SK-N-SH (cell line): ENCODE measurements around the gene SNTG2.

Source experiments
- CHD2 ChIP-seq: fragments of 150-350 bp; IDR thresholded peaks from 2 replicates; pipeline ENCODE4 v1.6.1; 2018; ENCODE audit warnings: low read length; ENCODE audit not compliant: partially characterized antibody
- CTCF ChIP-seq: fragments of 200-600 bp; sonication (generic); IDR thresholded peaks from 2 replicates; pipeline ENCODE4 v1.6.1; 2017; ENCODE audit warnings: antibody characterized with exemption, mild to moderate bottlenecking, moderate library complexity
- EZH2phosphoT487 ChIP-seq: fragments of 200-600 bp; sonication (generic); IDR thresholded peaks from 2 replicates; pipeline ENCODE4 v1.6.1; 2017; ENCODE audit warnings: low read depth, mixed run types, mild to moderate bottlenecking, antibody characterized with exemption, moderate library complexity, borderline replicate concordance
- POLR2AphosphoS5 ChIP-seq: IDR thresholded peaks from 2 replicates; pipeline ENCODE4 v1.6.1; 2012; ENCODE audit warnings: low read depth, low read length
- RAD21 ChIP-seq: IDR thresholded peaks from 2 replicates; pipeline ENCODE4 v1.6.1; 2012; ENCODE audit warnings: mild to moderate bottlenecking, low read length
- RCOR1 ChIP-seq: fragments of 150-350 bp; IDR thresholded peaks from 2 replicates; pipeline ENCODE4 v1.6.1; 2017; ENCODE audit warnings: antibody characterized with exemption, low read length
- SIN3A ChIP-seq: IDR thresholded peaks from 2 replicates; pipeline ENCODE4 v1.6.1; 2012; ENCODE audit warnings: low read depth, mild to moderate bottlenecking, low read length, moderate library complexity, borderline replicate concordance
- TCF12 ChIP-seq: IDR thresholded peaks from 2 replicates; pipeline ENCODE4 v1.4.0; 2012
- YY1 ChIP-seq: IDR thresholded peaks from 2 replicates; pipeline ENCODE4 v1.4.0; 2012; ENCODE audit warnings: low read depth, mild to moderate bottlenecking
- TF ChIP-seq, protein P1 (sequence below): IDR thresholded peaks from 2 replicates; pipeline ENCODE4 v1.4.0; 2012; ENCODE audit warnings: low read depth, borderline replicate concordance

- TF ChIP-seq YY1 (no peak), RAD21 (no peak), POLR2AphosphoS5 (no peak), TCF12 (no peak), RCOR1 (no peak), CTCF (no peak), CHD2 (no peak), EZH2phosphoT487 (no peak), SIN3A (no peak)
- TF ChIP-seq, protein P1, sequence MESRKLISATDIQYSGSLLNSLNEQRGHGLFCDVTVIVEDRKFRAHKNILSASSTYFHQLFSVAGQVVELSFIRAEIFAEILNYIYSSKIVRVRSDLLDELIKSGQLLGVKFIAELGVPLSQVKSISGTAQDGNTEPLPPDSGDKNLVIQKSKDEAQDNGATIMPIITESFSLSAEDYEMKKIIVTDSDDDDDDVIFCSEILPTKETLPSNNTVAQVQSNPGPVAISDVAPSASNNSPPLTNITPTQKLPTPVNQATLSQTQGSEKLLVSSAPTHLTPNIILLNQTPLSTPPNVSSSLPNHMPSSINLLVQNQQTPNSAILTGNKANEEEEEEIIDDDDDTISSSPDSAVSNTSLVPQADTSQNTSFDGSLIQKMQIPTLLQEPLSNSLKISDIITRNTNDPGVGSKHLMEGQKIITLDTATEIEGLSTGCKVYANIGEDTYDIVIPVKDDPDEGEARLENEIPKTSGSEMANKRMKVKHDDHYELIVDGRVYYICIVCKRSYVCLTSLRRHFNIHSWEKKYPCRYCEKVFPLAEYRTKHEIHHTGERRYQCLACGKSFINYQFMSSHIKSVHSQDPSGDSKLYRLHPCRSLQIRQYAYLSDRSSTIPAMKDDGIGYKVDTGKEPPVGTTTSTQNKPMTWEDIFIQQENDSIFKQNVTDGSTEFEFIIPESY, result no peak
These were observed 241.5 kb downstream of the SNTG2 start for GRCh38 chr2:1192121-1192520.
